AG10803 (cell line): ENCODE measurements around the gene PDS5B.

Experiments
- DNase-seq: peaks from one replicate; pipeline ENCODE4 v3.0.0; 2010; ENCODE audit warnings: low read depth
- H3K4me3 ChIP-seq: 2 replicates; pipeline ENCODE4 v1.5.1; 2011; ENCODE audit warnings: mild to moderate bottlenecking, low read length, control low read depth
- TF ChIP-seq, protein P1 (sequence below): conservative IDR thresholded peaks from 2 replicates; pipeline ENCODE4 v1.5.1; 2011; ENCODE audit warnings: mild to moderate bottlenecking, low read length, control low read depth, inconsistent platforms

The PDS5B gene

DNA sequence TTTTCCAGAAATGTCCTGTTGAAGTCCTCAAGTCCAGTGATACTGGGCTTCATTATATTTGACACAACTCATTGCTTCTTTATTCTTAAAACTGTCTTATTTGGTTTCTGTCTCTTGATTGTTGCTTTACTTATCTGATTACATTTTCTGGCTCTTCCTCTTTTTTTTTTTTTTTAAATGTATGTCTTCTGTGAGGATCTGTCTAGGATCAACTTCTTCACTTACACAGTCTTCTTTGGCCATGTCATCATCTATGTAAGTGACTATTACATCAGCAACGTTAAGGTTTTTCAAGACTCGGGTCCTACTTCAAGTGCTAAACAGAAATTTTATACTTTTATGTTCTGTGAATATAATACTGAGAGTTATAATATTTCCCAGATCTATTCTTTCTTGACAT lies 162.1 kb downstream of the PDS5B start:
- H3K4me3 ChIP-seq = no peak overlapping the region
- TF ChIP-seq, protein P1, sequence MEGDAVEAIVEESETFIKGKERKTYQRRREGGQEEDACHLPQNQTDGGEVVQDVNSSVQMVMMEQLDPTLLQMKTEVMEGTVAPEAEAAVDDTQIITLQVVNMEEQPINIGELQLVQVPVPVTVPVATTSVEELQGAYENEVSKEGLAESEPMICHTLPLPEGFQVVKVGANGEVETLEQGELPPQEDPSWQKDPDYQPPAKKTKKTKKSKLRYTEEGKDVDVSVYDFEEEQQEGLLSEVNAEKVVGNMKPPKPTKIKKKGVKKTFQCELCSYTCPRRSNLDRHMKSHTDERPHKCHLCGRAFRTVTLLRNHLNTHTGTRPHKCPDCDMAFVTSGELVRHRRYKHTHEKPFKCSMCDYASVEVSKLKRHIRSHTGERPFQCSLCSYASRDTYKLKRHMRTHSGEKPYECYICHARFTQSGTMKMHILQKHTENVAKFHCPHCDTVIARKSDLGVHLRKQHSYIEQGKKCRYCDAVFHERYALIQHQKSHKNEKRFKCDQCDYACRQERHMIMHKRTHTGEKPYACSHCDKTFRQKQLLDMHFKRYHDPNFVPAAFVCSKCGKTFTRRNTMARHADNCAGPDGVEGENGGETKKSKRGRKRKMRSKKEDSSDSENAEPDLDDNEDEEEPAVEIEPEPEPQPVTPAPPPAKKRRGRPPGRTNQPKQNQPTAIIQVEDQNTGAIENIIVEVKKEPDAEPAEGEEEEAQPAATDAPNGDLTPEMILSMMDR = no peak
- DNase-seq = no peak

DNA sequence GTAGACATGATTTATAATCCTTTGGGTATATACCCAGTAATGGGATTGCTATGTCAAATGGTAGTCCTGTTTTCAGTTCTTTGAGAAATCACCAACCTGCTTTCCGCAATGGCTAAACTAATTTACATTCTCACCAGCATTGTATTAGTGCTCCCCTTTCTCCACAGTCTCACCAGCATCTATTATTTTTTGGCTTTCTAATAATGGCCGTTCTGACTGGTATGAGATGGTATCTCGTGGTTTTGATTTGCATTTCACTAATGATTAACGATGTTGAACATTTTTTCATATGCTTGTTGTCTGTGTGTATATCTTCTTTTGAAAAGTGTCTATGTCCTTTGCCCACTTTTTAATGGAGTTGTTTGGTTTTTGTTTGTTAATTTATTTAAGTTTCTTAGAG lies 165.1 kb downstream of the PDS5B start:
- H3K4me3 ChIP-seq = no peak overlapping the region
- TF ChIP-seq, protein P1 = no peak
- no peak for DNase-seq

DNA sequence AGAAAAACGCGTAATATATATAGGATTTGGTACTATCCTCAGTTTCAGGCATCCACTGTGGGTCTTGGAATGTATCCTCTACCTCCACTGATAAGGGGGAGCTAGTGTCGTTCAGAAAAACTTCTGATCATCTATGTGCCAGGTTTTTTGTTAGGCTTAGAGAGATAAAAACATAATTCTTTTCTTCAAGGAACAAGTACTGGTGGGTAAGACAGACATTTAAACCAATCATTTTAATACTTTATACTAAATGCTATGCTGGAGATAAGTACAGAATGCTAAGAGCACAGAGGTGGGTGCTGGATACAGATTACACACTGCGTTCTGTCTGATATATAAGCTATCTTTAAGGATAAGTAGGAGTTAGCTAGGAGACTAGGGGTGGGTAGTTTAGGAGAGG lies 166.1 kb downstream of the PDS5B start:
- TF ChIP-seq, protein P1 = no peak
- DNase-seq = no peak
- no peak overlapping the region for H3K4me3 ChIP-seq

DNA sequence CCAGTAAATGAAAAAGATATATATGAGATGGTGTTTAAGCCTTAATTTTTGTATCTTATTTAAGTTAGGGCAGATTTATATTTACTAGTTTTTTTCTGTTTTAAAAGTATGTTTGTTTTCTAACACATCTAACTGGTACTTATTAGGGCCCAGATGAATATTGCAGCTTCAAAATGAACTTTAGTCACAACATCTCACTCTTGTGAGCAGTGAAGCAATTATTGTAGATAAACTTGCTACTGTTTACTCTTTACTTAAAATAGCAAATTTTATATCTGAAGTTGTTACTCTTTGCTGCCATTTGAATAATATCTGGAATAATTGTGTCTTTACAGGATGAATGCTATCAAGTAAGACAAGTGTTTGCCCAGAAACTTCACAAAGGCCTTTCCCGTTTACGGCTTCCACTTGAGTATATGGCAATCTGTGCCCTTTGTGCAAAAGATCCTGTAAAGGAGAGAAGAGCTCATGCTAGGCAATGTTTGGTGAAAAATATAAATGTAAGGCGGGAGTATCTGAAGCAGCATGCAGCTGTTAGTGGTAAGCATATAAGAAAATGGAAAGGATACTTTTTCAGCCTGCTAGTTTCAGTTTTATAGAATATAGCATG lies 166.8 kb downstream of the PDS5B start:
- DNase-seq = no peak

DNA sequence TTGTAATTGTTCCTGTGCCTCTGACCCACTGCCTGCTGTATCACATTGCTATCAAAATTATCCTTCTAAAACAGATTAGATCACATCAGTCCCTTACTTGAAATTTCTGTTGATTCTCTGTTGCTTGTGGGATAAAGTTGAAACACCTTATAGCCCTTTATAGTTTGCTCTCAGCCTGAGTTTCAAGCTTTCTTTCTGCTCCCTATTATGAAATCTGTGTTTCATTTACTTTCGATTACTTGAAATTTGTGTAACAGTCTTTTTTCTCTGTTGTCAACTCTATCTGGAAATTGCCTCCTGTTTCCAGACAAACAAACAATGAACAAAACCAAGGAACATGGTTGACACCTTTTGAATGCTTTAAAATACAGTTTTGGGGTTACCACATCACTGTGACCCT lies 167.9 kb downstream of the PDS5B start:
- TF ChIP-seq, protein P1 = no peak
- DNase-seq = no peak
- no peak overlapping the region for H3K4me3 ChIP-seq

More for the DNA sequence above, 166.8 kb downstream of the PDS5B start:
- H3K4me3 ChIP-seq = no peak overlapping the region
- TF ChIP-seq, protein P1 = no peak

DNA sequence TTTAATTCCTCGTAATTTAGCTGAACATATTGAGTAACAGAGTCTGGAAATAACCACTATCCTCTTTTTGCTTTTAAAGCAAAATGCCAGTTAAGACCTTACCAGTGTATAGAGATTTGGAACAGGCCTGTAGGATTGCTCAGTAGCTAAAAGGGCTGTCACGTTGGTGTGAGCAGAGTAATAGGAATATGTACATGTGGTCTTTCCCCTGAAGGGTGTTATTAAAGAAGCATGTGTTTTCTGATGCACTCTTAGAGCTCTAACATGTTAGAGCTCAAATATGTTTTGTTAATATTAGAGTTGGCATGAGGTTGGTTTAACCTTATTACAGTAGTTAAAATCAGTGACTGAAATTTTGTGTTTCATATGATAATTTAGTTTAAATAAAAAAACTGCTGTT lies 172.9 kb downstream of the PDS5B start:
- H3K4me3 ChIP-seq = no peak overlapping the region
- TF ChIP-seq, protein P1 = no peak
- DNase-seq = no peak

DNA sequence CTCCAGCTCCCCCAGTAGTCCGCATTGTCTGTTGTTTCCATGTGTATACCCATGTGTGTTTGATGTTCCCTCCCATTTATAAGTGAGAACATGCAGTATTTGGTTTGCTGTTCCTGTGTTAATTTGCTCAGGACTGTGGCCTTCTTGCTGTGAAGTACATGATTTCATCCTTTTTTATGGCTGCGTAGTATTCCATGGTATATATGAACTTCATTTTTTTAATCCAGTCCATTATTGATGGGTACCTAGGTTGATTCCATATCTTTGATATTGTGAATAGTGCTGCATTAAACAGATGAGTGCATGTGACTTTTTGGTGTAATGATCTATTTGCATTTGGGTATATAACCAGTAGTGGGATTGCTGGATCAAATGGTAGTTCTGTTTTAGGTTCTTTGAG lies 175.2 kb downstream of the PDS5B start:
- TF ChIP-seq, protein P1 = no peak
- no peak overlapping the region for H3K4me3 ChIP-seq
- no peak for DNase-seq
